ENCODE data around the gene IGLON5.

IGLON5 gene

DNA sequence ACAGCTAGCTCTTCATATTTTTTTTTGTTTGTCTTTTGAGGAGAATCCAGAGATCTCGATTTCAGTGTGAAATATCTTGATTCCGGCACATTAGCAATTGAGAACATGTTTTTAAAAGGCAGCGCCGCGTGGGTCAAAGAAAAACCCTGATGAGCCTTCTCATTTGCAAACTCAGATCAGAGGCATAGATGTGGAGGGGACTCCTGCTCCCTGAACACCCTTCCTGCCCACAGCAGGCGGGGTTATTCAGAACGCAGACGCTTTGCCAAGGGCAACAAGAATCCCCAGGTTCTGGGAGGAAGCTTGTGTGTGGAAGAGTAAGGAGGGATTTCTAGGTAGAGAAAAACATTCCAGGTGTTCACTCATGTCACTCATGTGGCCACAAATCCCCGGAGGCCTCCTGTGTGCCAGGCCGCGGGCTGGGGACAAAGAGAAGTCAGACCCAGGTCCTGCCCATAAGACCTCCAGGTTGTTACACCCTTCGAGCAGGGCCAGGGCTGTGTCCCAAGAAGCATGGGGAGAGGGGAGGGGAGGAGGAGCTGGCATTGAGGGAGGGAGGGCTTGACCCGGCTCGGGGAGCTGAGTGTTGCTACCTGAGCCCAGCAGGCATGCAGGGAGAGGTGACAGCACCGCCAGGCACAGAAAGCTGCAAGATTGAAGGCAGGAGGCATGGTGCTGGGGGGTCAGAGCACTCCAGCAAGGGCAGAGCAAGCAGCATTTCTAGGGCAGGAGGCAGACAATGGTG lies 15.9 kb upstream of the IGLON5 start:
- TF ChIP-seq ZNF274 (IDR thresholded peaks at IDR 0.05; ENCODE audit: low read depth, low read length): no peak
- no peak overlapping the region for H3K4me3 ChIP-seq (ENCODE audit: low read length)

DNA sequence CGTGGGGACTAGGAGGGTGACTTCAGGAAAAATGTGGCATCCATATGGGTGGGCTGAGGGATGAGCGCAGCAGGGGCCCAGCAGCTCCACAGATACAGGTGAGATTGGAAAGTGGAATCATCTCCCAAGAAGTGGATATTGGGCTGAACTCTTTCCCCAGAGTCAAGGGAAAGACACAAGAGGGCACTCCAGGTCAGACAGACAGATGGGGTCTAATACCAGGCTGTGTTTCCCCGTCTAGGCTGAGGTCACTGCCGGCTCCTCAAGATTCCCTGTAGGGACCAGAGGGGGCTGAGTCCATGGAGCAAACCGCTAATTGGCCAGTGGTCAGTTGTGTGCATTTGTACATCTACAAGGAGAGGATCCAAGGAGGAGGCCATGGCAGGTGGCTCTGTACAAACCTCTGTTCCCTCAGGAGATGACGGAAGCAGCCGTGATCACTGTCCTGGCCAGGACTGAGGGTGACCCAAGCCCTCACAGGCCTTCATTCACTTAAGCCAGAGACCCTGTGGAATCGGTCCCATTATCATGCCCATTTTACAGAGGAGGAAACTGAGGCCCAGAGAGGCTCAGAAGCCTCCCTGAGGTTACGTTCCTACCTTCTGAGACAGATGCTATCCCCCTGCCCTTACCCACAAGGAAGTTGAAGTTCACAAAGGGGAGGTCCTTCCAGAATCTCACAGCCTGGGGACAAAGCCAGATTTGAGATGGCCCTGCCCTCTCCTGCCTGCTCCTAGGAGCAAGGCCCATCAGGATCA lies 14.9 kb upstream of the IGLON5 start:
- H3K4me3 ChIP-seq (ENCODE audit: low read length): no peak overlapping the region
- no peak for TF ChIP-seq ZNF274 (IDR thresholded peaks at IDR 0.05; ENCODE audit: low read depth, low read length)

DNA sequence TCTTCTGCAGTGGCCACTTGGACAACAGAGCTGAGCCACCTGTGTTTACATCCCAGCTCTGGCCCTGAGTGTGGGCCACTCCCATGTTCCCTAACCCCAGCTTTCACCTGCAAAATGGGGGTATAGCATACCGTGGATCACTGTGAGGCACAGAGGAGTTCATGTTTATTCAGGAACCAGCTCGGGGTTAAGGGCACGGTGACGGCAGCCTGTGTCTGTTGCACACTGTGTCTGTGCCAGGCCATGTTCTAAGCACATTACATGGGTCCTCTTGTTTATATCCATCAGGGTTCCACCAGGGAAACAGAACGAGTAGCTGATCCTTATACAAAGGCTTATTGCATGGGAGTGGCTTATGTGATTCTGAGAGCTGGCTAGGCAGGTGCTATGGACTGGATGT lies 14.0 kb upstream of the IGLON5 start:
- no peak for TF ChIP-seq ZNF274 (IDR thresholded peaks at IDR 0.05; ENCODE audit: low read depth, low read length)

DNA sequence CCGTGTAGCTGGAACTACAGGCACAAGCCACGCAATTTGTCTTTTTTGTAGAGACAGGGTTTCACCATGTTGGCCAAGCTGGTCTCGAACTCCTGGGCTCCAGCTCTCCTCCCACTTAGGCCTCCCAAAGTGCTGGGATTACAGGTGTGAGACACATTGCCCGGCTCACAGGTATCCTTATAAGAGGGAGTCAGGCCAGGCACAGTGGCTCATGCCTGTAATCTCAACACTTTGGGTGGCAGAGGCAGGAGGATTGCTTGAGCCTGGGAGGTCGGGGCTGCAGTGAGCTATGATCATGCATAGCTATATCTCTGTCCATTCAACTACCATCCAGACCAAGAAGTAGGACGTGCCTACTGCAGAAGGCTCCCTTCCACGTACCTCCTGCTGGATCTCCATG lies 10.2 kb upstream of the IGLON5 start:
- TF ChIP-seq ZNF274 (IDR thresholded peaks at IDR 0.05; ENCODE audit: low read depth, low read length): no peak
- no peak overlapping the region for H3K4me3 ChIP-seq (ENCODE audit: low read length)

More for the DNA sequence above, 14.0 kb upstream of the IGLON5 start:
- no peak overlapping the region for H3K4me3 ChIP-seq (ENCODE audit: low read length)

DNA sequence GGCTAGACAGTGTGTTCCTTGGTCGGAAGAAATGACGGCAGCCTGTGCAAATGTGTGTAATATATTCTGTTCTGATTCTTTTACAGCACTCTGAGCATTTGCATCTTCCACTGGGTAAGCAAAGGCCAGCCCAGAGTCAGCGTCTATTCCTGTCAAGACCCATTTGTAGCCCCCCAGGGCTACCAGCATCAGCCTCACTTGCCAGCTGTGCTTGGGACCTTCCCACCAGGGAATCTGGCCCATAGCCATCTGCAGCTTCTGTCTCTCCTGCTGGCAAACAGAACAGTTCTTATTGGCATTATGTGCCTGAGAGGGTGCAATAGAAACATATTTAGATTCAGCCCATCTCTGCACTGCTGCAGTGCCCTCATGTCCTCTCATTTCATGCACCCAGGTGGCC lies 6.0 kb upstream of the IGLON5 start:
- H3K4me3 ChIP-seq (ENCODE audit: low read length): no peak overlapping the region
- no peak for TF ChIP-seq ZNF274 (IDR thresholded peaks at IDR 0.05; ENCODE audit: low read depth, low read length)

DNA sequence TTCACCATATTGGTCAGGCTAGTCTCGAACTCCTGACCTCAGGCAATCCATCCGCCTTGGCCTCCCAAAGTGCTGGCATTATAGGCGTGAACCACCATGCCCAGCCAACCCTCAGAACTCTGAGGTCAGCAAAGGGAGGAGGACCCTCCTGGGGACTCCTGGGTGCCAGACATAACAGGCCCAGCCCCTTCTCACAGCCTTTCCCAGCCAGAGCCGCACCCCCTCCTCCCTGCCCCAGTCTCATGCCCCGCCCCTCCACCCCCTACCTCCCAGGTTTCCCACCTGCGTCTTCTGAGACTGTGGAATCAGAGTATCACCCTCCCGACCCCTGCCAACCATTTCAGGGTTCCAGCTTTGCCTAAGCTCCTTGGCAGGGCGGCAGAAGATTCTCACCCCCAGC lies 5.2 kb downstream of the IGLON5 start:
- no peak overlapping the region for H3K4me3 ChIP-seq (ENCODE audit: low read length)
- TF ChIP-seq ZNF274 (IDR thresholded peaks at IDR 0.05; ENCODE audit: low read depth, low read length): no peak

DNA sequence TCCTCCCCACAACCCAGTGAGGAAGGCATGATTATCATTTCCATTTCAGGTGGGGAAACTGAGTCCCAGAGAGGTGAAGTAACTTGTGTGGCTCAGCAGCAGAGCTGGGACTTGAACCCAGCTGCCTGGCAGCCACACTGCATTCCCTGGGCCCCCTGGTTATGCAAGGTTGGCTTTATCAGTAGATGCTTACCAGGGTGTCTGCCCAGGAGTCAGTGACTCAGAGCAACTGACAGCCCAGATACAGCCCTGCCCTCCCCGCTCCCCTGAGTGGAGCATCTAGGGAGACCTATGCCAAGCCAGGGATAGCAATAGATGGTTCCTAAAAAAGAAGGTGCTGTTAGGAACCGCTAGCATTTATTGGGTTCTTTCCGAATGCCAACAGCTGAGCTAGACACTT lies 5.9 kb downstream of the IGLON5 start:
- H3K4me3 ChIP-seq (ENCODE audit: low read length): no peak overlapping the region
- no peak for TF ChIP-seq ZNF274 (IDR thresholded peaks at IDR 0.05; ENCODE audit: low read depth, low read length)

DNA sequence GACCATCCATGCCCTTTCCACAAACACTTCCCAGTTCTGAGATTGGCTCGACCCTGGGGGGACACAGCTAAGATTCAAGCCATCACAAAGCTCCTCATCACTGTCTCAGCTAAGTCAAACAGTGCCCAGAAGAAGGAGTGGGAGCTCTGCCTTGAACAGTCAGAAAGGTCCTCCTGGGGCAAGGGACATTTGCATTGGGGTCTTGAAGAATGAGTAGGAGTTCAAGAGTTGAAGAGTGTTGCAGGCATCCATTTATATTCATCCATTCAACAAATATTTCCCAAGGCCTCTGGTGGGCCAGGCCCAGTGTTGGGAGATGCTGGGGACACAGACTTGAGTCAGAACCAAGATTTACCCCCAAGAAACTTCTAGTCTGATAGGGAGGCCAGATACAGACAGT lies 6.5 kb downstream of the IGLON5 start:
- no peak overlapping the region for H3K4me3 ChIP-seq (ENCODE audit: low read length)
- no peak for TF ChIP-seq ZNF274 (IDR thresholded peaks at IDR 0.05; ENCODE audit: low read depth, low read length)

DNA sequence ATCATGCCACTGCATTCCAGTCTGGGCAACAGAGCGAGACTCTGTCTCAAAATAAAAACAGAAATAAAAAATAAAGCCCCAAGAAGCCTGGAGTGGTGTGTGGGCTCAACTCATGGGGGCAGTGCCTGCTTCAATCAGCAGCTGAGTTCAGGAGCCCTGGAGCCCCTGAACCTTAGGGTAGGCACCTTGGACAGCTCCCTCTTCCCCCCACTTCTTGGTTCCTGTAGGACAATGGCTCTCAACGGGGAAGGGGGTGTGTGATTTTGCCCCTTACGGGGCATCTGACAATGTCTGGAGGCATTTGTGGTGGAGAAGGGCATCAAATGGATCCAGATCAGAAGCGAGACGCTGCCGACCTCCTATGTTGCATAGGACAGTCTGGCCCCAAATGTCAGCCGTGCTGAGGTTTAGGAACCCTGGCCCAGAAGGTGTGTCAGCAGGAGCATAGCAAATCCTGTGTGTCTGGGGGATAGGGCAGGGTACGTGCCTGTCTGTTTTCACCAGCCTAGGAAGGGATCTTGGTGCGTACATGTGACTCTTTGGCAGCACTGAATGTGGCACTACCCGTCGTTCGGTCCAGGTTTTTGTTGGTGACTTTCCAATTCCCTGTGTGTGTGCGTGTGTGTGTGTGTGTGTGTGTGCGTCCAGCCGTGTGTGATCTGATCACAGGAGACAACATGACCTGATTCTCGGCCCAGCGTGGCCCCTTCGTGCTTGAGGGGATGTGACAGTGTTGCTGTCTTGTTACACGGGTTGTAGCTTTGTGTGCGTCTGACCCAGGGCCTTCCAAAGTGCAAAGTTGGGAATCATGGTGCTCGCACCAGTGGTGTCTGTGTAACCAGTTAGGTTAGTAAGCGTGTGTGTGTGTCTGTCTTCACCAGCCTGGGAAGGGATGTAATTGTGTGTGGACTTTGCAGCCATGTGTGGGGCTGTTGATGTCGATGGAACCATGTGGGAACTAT lies 7.5 kb downstream of the IGLON5 start:
- no peak overlapping the region for H3K4me3 ChIP-seq (ENCODE audit: low read length)
- no peak for TF ChIP-seq ZNF274 (IDR thresholded peaks at IDR 0.05; ENCODE audit: low read depth, low read length)

DNA sequence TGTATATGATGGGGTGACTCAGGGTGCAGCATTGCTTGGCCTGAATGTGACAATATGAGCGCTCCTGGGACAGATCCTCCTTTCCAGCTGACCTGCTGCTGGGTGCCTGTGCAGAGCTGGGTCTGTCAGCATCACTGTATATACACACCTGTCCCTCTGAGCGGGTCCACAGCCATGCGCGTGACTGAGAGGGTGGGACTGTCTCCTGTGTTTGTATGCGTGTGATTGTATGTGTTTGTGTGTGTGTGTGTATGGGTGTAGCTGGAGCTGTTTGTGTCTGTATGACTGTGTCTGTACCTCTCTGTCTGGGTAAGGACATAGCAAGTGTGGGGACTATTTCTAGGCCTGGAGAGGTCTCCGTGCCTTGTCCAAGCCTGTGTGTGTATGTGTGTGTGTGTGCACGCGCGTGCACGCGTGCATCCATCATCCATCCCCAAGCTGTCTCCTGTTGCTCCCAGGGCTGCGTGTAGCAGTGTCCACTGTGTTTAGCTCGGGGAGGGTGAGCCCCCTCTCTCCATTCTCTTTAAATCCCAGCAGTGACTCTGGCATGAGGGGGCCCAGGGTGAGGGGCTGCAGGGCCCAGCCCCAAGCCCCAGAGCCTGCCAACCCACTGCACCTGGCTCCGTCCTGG lies 8.3 kb downstream of the IGLON5 start:
- no peak for TF ChIP-seq ZNF274 (IDR thresholded peaks at IDR 0.05; ENCODE audit: low read depth, low read length)
- no peak overlapping the region for H3K4me3 ChIP-seq (ENCODE audit: low read length)

DNA sequence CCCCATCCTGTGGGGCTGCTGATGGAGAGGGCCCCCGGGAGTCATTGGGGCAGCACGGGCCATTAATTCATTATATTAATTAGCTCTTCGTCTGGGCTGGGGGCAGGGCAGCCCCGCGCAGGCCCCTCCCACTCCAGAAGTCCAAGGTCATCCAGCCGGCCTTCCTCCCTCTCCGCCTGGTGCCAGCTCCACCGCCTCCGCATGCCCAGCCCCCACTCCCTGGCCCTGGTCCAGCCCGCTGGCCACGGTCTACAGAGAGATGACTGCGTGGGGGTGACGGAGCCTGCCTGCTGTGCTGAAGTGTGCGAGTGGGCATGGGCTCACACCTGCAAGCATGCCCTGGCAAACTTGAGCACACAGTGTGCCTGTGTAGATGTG lies 8.8 kb downstream of the IGLON5 start:
- H3K4me3 ChIP-seq (ENCODE audit: low read length): no peak overlapping the region
- TF ChIP-seq ZNF274 (IDR thresholded peaks at IDR 0.05; ENCODE audit: low read depth, low read length): no peak

DNA sequence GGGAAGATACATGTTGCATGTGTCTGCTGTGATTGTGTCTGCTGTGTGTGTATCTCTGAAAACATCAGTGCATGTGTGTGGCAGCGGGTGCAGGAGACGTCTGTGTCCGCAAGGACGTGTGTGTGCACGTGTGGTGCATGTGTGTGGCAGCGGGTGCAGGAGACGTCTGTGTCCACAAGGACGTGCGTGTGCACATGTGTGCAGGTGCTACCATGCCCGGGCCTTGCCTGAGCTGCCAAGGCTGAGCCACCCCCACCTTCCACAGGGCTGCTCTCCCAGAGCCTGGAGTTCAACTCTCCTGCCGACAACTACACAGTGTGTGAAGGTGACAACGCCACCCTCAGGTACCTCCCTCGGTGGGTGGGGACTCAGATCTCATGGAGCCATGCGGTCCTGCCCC lies 10.4 kb downstream of the IGLON5 start:
- TF ChIP-seq ZNF274 (IDR thresholded peaks at IDR 0.05; ENCODE audit: low read depth, low read length): no peak
- H3K4me3 ChIP-seq (ENCODE audit: low read length): no peak overlapping the region

DNA sequence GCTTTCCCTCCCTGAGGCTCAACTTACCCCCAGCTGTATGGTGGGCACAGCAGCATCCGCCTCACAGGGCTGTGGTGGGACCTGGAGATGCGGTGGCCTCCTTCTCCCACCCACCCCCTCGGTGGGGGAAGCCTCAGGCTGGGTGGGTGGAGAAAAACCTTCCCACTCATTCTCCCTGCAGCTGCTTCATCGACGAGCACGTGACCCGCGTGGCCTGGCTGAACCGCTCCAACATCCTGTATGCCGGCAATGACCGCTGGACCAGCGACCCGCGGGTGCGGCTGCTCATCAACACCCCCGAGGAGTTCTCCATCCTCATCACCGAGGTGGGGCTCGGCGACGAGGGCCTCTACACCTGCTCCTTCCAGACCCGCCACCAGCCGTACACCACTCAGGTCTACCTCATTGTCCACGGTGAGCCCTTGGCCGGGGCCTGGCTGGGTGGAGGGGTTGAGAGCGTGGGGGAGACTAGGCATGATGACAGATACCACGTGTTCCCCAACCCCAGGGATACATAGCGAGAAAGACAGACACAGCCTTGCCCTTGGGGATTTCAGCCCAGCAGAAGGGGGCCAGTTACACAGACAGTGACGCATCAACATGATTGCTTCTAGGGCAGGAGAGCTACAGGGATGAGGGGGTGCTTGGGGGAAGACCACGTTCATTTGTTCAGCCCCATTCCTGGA lies 12.2 kb downstream of the IGLON5 start:
- TF ChIP-seq ZNF274 (IDR thresholded peaks at IDR 0.05; ENCODE audit: low read depth, low read length): no peak
- no peak overlapping the region for H3K4me3 ChIP-seq (ENCODE audit: low read length)

DNA sequence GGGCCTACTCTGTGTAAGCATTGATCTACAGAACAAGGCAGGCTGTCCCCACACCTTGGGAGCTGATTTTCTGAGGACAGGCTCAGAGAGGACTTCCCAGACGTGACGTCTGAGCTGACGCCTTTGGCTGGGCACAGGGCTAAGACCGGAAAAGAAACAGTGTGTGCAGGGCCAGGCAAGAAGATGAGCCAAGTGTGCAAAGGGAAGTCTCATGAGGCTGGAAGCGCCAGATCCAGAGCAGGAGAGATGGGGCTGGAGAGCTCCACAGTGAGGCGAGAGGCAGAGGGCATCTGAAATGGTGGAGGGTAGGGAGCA lies 12.7 kb downstream of the IGLON5 start:
- TF ChIP-seq ZNF274 (IDR thresholded peaks at IDR 0.05; ENCODE audit: low read depth, low read length): no peak
- no peak overlapping the region for H3K4me3 ChIP-seq (ENCODE audit: low read length)

Data from GM08714 (cell line).